ENCODE measurements around the gene SAA2.
"Not testable (repeated sequence)": the region's sequence is repeated elsewhere in the genome, so short reads cannot be mapped to it uniquely, and the experiment has no call there.

The SAA2 gene

DNA sequence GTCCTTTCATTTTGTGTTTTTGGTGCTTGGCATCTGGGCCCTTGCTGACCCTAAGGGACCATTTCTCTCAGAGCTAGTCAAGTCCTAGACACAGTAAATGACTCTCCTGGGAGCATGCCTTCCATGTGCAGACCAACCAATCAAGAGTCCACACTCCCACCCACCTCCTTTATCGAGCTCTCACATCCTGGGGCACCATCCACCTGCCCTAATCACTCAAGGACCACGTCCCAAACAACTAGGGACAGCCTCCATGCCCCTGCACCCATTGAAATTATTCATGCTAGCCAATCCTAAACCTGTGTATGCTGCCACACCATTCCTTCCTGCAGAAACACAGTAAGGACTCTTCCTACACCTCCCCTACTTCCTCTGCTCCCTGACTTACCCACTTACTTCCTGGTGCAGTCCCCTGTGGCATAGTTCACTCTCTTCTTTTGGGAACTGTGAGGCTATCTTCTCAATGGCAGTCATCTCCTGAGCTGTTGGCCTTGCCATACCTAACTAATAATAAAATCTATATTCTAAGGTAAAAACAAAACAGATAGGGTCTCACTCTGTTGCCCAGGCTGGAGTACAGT, 6.4 kb upstream of the SAA2 start:
- no peak for DNase-seq (ENCODE audit: low read depth)
- no peak for TF ChIP-seq POLR2A (IDR thresholded peaks at IDR 0.05; ENCODE audit: extremely low read depth, insufficient read length)
- TF ChIP-seq MYC (IDR thresholded peaks at IDR 0.05; ENCODE audit: low read depth, low read length): no peak
- TF ChIP-seq MAX (IDR thresholded peaks at IDR 0.05; ENCODE audit: low read depth, low read length): no peak
- TF ChIP-seq, protein P1, sequence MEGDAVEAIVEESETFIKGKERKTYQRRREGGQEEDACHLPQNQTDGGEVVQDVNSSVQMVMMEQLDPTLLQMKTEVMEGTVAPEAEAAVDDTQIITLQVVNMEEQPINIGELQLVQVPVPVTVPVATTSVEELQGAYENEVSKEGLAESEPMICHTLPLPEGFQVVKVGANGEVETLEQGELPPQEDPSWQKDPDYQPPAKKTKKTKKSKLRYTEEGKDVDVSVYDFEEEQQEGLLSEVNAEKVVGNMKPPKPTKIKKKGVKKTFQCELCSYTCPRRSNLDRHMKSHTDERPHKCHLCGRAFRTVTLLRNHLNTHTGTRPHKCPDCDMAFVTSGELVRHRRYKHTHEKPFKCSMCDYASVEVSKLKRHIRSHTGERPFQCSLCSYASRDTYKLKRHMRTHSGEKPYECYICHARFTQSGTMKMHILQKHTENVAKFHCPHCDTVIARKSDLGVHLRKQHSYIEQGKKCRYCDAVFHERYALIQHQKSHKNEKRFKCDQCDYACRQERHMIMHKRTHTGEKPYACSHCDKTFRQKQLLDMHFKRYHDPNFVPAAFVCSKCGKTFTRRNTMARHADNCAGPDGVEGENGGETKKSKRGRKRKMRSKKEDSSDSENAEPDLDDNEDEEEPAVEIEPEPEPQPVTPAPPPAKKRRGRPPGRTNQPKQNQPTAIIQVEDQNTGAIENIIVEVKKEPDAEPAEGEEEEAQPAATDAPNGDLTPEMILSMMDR (IDR thresholded peaks at IDR 0.05; ENCODE audit: low read depth, low read length): no peak
- no peak overlapping the region for H3K4me3 ChIP-seq (ENCODE audit: low read depth, low read length)

DNA sequence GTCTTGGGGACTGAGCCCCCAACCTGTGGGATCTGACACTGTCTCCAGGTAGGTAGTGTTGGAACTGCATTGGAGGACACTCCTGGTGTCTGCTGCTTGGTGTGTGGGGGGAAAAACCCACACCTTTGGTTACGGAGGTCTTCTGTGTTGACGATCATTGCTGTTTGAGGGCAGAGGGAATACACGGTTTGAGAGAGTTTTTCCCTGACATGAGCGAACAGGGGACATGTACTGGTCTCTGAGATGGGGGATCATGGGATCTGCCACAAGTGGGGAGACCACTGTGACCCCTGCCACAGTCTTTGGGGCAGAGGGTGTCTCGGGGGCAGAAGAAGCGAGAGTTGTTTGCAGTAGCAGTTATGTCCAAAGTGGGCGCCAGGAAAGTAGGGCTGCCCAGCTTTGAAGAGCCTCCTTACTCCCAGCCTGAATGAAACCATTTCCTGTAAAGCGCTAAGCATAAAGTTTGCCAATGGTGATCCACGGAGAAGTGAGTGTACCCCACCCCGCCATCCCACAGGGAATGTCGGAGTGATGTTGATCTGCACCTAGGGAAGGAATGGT, 5.4 kb upstream of the SAA2 start:
- no peak for DNase-seq (ENCODE audit: low read depth)
- TF ChIP-seq MAX (IDR thresholded peaks at IDR 0.05; ENCODE audit: low read depth, low read length): no peak
- no peak for TF ChIP-seq POLR2A (IDR thresholded peaks at IDR 0.05; ENCODE audit: extremely low read depth, insufficient read length)
- TF ChIP-seq, protein P1 (IDR thresholded peaks at IDR 0.05; ENCODE audit: low read depth, low read length): no peak
- TF ChIP-seq MYC (IDR thresholded peaks at IDR 0.05; ENCODE audit: low read depth, low read length): no peak
- H3K4me3 ChIP-seq (ENCODE audit: low read depth, low read length): no peak overlapping the region

GRCh38 chr11:18253233-18253632, 4.8 kb upstream of the SAA2 start:
- no peak overlapping the region for H3K4me3 ChIP-seq (ENCODE audit: low read depth, low read length)
- DNase-seq (ENCODE audit: low read depth): no peak
- TF ChIP-seq, protein P1 (IDR thresholded peaks at IDR 0.05; ENCODE audit: low read depth, low read length): no peak
- TF ChIP-seq POLR2A (IDR thresholded peaks at IDR 0.05; ENCODE audit: extremely low read depth, insufficient read length) (no peak), MAX (IDR thresholded peaks at IDR 0.05; ENCODE audit: low read depth, low read length) (no peak), MYC (IDR thresholded peaks at IDR 0.05; ENCODE audit: low read depth, low read length) (no peak)

DNA sequence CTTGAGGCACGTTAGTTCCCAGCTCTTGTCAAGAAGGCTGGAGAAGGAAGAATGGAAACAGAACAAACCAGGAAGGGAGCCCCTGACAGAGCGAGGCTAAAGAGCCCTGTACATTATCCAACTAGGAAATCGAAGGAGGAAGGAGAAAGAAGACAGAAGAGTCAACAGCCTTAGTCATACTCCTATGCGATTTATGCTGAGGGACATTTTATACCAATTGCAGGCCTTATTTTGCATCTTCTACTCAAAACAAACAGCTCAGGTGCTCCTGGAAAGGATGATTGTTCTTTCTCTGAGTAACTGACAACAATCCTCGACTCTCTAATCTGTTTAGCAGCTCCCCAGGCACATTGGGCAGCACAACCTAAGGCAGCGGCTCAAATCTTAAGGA, 1.3 kb downstream of the SAA2 start:
- not testable (repeated sequence) for DNase-seq (ENCODE audit: low read depth); H3K4me3 ChIP-seq (ENCODE audit: low read depth, low read length)

GRCh38 chr11:18246379-18247190, 1.9 kb downstream of the SAA2 start:
- not testable (repeated sequence) for H3K4me3 ChIP-seq (ENCODE audit: low read depth, low read length); DNase-seq (ENCODE audit: low read depth)

DNA sequence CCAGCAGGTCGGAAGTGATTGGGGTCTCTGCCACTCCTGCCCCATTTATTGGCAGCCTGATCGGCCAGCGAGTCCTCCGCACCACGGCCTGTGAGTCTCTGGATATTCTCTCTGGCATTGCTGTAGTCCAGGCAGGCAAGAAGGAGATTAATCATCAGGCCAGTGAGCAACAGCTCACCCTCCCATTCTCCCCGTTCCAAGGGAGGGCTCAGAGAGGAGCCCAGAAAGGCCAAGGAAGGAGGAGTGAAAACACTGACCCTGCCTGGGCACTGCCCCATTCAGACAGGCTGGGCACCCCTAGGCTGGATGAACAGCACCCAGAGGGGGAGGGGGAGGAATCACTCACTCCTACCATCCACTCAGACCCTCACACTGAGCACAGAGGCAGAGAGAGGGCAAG, 3.1 kb downstream of the SAA2 start:
- no peak overlapping the region for H3K4me3 ChIP-seq (ENCODE audit: low read depth, low read length)
- DNase-seq (ENCODE audit: low read depth): no peak
- TF ChIP-seq MAX (IDR thresholded peaks at IDR 0.05; ENCODE audit: low read depth, low read length) (no peak), MYC (IDR thresholded peaks at IDR 0.05; ENCODE audit: low read depth, low read length) (no peak)

- H3K4me3 ChIP-seq (ENCODE audit: low read depth, low read length): no peak overlapping the region
- no peak for TF ChIP-seq MAX (IDR thresholded peaks at IDR 0.05; ENCODE audit: low read depth, low read length)
- TF ChIP-seq, protein P1 (IDR thresholded peaks at IDR 0.05; ENCODE audit: low read depth, low read length): peak; percentile 65
- TF ChIP-seq MYC (IDR thresholded peaks at IDR 0.05; ENCODE audit: low read depth, low read length): 0 out of 2 replicates have a peak, but pooled peaks have one; percentile 15
- peak; percentile 77 for DNase-seq (ENCODE audit: low read depth)
These were observed 4.6 kb downstream of the SAA2 start for GRCh38 chr11:18243783-18244362.

Measured in NB4 (cell line).